Activated T-helper 17 cell treated with anti-CD3 and anti-CD28 coated beads, Interleukin-2, amount 50 U/mL, for 72 hours (primary cell): ENCODE results near the gene EHD4. TPM values are rescaled to one million over a fixed set of nuclear protein-coding genes. Genes with fewer than 3 reads are reported as not detected.

Experiments used
- ATAC-seq: fragments of 150-1000 bp; cut with Tn5 transposase; replicated peaks from 2 replicates; pipeline ENCODE4 v1.10.0; 2021; ENCODE audit warnings: mild to moderate bottlenecking, moderate library complexity
- H3K27ac Mint-ChIP-seq: one replicate; pipeline ENCODE4 v1.8.0; 2022; ENCODE audit warnings: mixed read lengths
- H3K27me3 Mint-ChIP-seq: one replicate; pipeline ENCODE4 v1.8.0; 2022; ENCODE audit warnings: mixed read lengths
- H3K36me3 Mint-ChIP-seq: one replicate; pipeline ENCODE4 v1.8.0; 2022; ENCODE audit warnings: low read depth, mild to moderate bottlenecking, mixed read lengths
- H3K4me1 Mint-ChIP-seq: one replicate; pipeline ENCODE4 v1.8.0; 2022; ENCODE audit warnings: mixed read lengths
- H3K4me3 Mint-ChIP-seq: one replicate; pipeline ENCODE4 v1.8.0; 2022; ENCODE audit warnings: mild to moderate bottlenecking, mixed read lengths
- H3K9me3 Mint-ChIP-seq: one replicate; pipeline ENCODE4 v1.8.0; 2022; ENCODE audit warnings: mixed read lengths
- total RNA-seq, 2 donors: library from RNA; stranded (reverse); gene quantifications; one replicate each; pipeline ENCODE4 v1.2.3, GENCODE V29; 2022

The EHD4 gene
- total RNA-seq, 2 donors from 2014 or later, result 51.0 to 56.3 TPM

- no peak for ATAC-seq
- Mint-ChIP-seq H3K36me3 (no peaks in the 10 kb centered on the region), H3K27ac (no peak overlapping the region), H3K4me1 (peaks cover 8% of the 10 kb centered on the region), H3K9me3 (no peaks in the 10 kb centered on the region), H3K27me3 (peaks cover 7% of the 10 kb centered on the region), H3K4me3 (no peak overlapping the region)
Measured at GRCh38 chr15:42001236-42001635, 28.9 kb upstream of the EHD4 start.

- peak overlapping the region; percentile 78 for H3K27ac Mint-ChIP-seq
- H3K4me1 Mint-ChIP-seq, result peaks cover 8% of the 10 kb centered on the region
- no peak overlapping the region for H3K4me3 Mint-ChIP-seq
- H3K27me3 Mint-ChIP-seq, result peaks cover 7% of the 10 kb centered on the region
- no peaks in the 10 kb centered on the region for H3K36me3 Mint-ChIP-seq
- ATAC-seq, result peak; percentile 93
- H3K9me3 Mint-ChIP-seq, result no peaks in the 10 kb centered on the region
Measured at GRCh38 chr15:41999290-42000285, 27.2 kb upstream of the EHD4 start.

GRCh38 chr15:41997845-41998244 is 25.5 kb upstream of the EHD4 start:
- ATAC-seq, result no peak
- Mint-ChIP-seq H3K27me3 (peaks cover 7% of the 10 kb centered on the region), H3K4me3 (no peak overlapping the region), H3K4me1 (peaks cover 8% of the 10 kb centered on the region), H3K36me3 (no peaks in the 10 kb centered on the region), H3K27ac (no peak overlapping the region), H3K9me3 (no peaks in the 10 kb centered on the region)

- peaks cover 8% of the 10 kb centered on the region for H3K4me1 Mint-ChIP-seq
- no peaks in the 10 kb centered on the region for H3K9me3 Mint-ChIP-seq
- no peak overlapping the region for H3K4me3 Mint-ChIP-seq
- peaks cover 7% of the 10 kb centered on the region for H3K27me3 Mint-ChIP-seq
- no peaks in the 10 kb centered on the region for H3K36me3 Mint-ChIP-seq
- ATAC-seq, result no peak
- no peak overlapping the region for H3K27ac Mint-ChIP-seq
Measured at GRCh38 chr15:41996921-41997592, 24.7 kb upstream of the EHD4 start.

- ATAC-seq, result no peak
- Mint-ChIP-seq H3K4me1 (peaks cover 8% of the 10 kb centered on the region), H3K36me3 (no peaks in the 10 kb centered on the region), H3K27ac (no peak overlapping the region), H3K27me3 (peaks cover 7% of the 10 kb centered on the region), H3K4me3 (no peak overlapping the region), H3K9me3 (no peaks in the 10 kb centered on the region)
Measured at GRCh38 chr15:41996376-41996775, 24.0 kb upstream of the EHD4 start.

- Mint-ChIP-seq H3K4me3 (no peak overlapping the region), H3K27me3 (peaks cover 7% of the 10 kb centered on the region), H3K9me3 (no peaks in the 10 kb centered on the region), H3K4me1 (peaks cover 8% of the 10 kb centered on the region), H3K27ac (no peak overlapping the region), H3K36me3 (no peaks in the 10 kb centered on the region)
- ATAC-seq, result no peak
Measured at GRCh38 chr15:41995476-41995855, 23.1 kb upstream of the EHD4 start.

- H3K36me3 Mint-ChIP-seq, result no peaks in the 10 kb centered on the region
- H3K4me1 Mint-ChIP-seq, result peaks cover 8% of the 10 kb centered on the region
- no peak overlapping the region for H3K27ac Mint-ChIP-seq
Measured at GRCh38 chr15:41994772-41995475, 22.6 kb upstream of the EHD4 start.

GRCh38 chr15:41994171-41994650 is 21.9 kb upstream of the EHD4 start:
- no peaks in the 10 kb centered on the region for H3K9me3 Mint-ChIP-seq
- no peak for ATAC-seq
- H3K4me3 Mint-ChIP-seq, result no peak overlapping the region
- H3K27ac Mint-ChIP-seq, result no peak overlapping the region
- peaks cover 1% of the 10 kb centered on the region for H3K27me3 Mint-ChIP-seq
- H3K4me1 Mint-ChIP-seq, result peaks cover 2% of the 10 kb centered on the region
- H3K36me3 Mint-ChIP-seq, result no peaks in the 10 kb centered on the region

More at GRCh38 chr15:41994772-41995475, 22.6 kb upstream of the EHD4 start:
- no peaks in the 10 kb centered on the region for H3K9me3 Mint-ChIP-seq
- H3K27me3 Mint-ChIP-seq, result peaks cover 7% of the 10 kb centered on the region
- no peak for ATAC-seq
- H3K4me3 Mint-ChIP-seq, result no peak overlapping the region

GRCh38 chr15:41993472-41994170 is 21.3 kb upstream of the EHD4 start:
- ATAC-seq, result no peak
- no peaks in the 10 kb centered on the region for H3K27me3 Mint-ChIP-seq
- no peak overlapping the region for H3K27ac Mint-ChIP-seq
- no peak overlapping the region for H3K4me3 Mint-ChIP-seq
- H3K4me1 Mint-ChIP-seq, result no peaks in the 10 kb centered on the region
- H3K9me3 Mint-ChIP-seq, result no peaks in the 10 kb centered on the region
- H3K36me3 Mint-ChIP-seq, result no peaks in the 10 kb centered on the region

GRCh38 chr15:41992803-41993190 is 20.4 kb upstream of the EHD4 start:
- H3K4me3 Mint-ChIP-seq, result no peak overlapping the region

GRCh38 chr15:41992151-41992802 is 19.9 kb upstream of the EHD4 start:
- Mint-ChIP-seq H3K4me3 (no peak overlapping the region), H3K36me3 (no peaks in the 10 kb centered on the region)

More at GRCh38 chr15:41992803-41993190, 20.4 kb upstream of the EHD4 start:
- H3K27me3 Mint-ChIP-seq, result no peaks in the 10 kb centered on the region
- ATAC-seq, result no peak
- H3K4me1 Mint-ChIP-seq, result no peaks in the 10 kb centered on the region
- no peaks in the 10 kb centered on the region for H3K36me3 Mint-ChIP-seq
- no peaks in the 10 kb centered on the region for H3K9me3 Mint-ChIP-seq
- H3K27ac Mint-ChIP-seq, result no peak overlapping the region

GRCh38 chr15:41990691-41991090 is 18.3 kb upstream of the EHD4 start:
- Mint-ChIP-seq H3K9me3 (no peaks in the 10 kb centered on the region), H3K36me3 (no peaks in the 10 kb centered on the region), H3K27ac (no peak overlapping the region), H3K27me3 (no peaks in the 10 kb centered on the region), H3K4me3 (no peak overlapping the region), H3K4me1 (no peaks in the 10 kb centered on the region)
- no peak for ATAC-seq

More at GRCh38 chr15:41992151-41992802, 19.9 kb upstream of the EHD4 start:
- no peak for ATAC-seq
- no peak overlapping the region for H3K27ac Mint-ChIP-seq
- H3K4me1 Mint-ChIP-seq, result no peaks in the 10 kb centered on the region
- H3K9me3 Mint-ChIP-seq, result no peaks in the 10 kb centered on the region
- no peaks in the 10 kb centered on the region for H3K27me3 Mint-ChIP-seq

GRCh38 chr15:41990243-41990605 is 17.9 kb upstream of the EHD4 start:
- H3K27ac Mint-ChIP-seq, result no peak overlapping the region
- no peak for ATAC-seq
- no peaks in the 10 kb centered on the region for H3K27me3 Mint-ChIP-seq
- H3K4me1 Mint-ChIP-seq, result no peaks in the 10 kb centered on the region
- H3K9me3 Mint-ChIP-seq, result no peaks in the 10 kb centered on the region
- no peak overlapping the region for H3K4me3 Mint-ChIP-seq
- no peaks in the 10 kb centered on the region for H3K36me3 Mint-ChIP-seq
